Adipocyte (in vitro differentiated cells): Measurements from ENCODE around the gene GZF1.

Experiments used
- DNase-seq: peaks from one replicate; pipeline ENCODE4 v3.0.0-alpha.2; 2015; ENCODE audit warnings: low read depth
- H3K27me3 ChIP-seq: replicated peaks from 2 replicates; pipeline ENCODE4 v1.7.0; 2013; ENCODE audit warnings: mild to moderate bottlenecking, low read length, moderate library complexity; ENCODE audit not compliant: control insufficient read depth, insufficient read depth
- H3K36me3 ChIP-seq: 2 replicates; pipeline ENCODE4 v1.7.0; 2013; ENCODE audit warnings: low read length, mild to moderate bottlenecking, moderate library complexity; ENCODE audit not compliant: control insufficient read depth, insufficient read depth, severe bottlenecking
- H3K4me1 ChIP-seq: 2 replicates; pipeline ENCODE4 v1.7.0; 2013; ENCODE audit warnings: mild to moderate bottlenecking, low read length, moderate library complexity; ENCODE audit not compliant: control insufficient read depth, insufficient read depth
- H3K4me3 ChIP-seq: 2 replicates; pipeline ENCODE4 v1.7.0; 2013; ENCODE audit warnings: mild to moderate bottlenecking, low read length, moderate library complexity
- H3K9ac ChIP-seq: 2 replicates; pipeline ENCODE4 v1.7.0; 2013; ENCODE audit warnings: mild to moderate bottlenecking, low read length, moderate library complexity
- H3K9me3 ChIP-seq: 2 replicates; pipeline ENCODE4 v1.7.0; 2013; ENCODE audit warnings: mild to moderate bottlenecking, low read length, moderate library complexity; ENCODE audit not compliant: control insufficient read depth

GZF1 gene

GRCh38 chr20:23331450-23332350, 30.3 kb upstream of the GZF1 start:
- no peaks in the 10 kb centered on the region for H3K36me3 ChIP-seq
- no peaks in the 10 kb centered on the region for H3K4me1 ChIP-seq
- H3K4me3 ChIP-seq, result no peak overlapping the region
- no peak overlapping the region for H3K9ac ChIP-seq
- DNase-seq, result no peak
- H3K27me3 ChIP-seq, result no peaks in the 10 kb centered on the region
- no peaks in the 10 kb centered on the region for H3K9me3 ChIP-seq

GRCh38 chr20:23332467-23332866, 29.5 kb upstream of the GZF1 start:
- Histone ChIP-seq H3K4me3 (no peak overlapping the region), H3K9ac (no peak overlapping the region), H3K9me3 (no peaks in the 10 kb centered on the region), H3K4me1 (peaks cover 5% of the 10 kb centered on the region), H3K27me3 (no peaks in the 10 kb centered on the region), H3K36me3 (no peaks in the 10 kb centered on the region)
- DNase-seq, result no peak

- no peak for DNase-seq
- no peaks in the 10 kb centered on the region for H3K9me3 ChIP-seq
- H3K27me3 ChIP-seq, result no peaks in the 10 kb centered on the region
- no peak overlapping the region for H3K9ac ChIP-seq
- no peaks in the 10 kb centered on the region for H3K36me3 ChIP-seq
- peaks cover 5% of the 10 kb centered on the region for H3K4me1 ChIP-seq
- no peak overlapping the region for H3K4me3 ChIP-seq
Observed at GRCh38 chr20:23334111-23334510, 27.9 kb upstream of the GZF1 start.

- no peak overlapping the region for H3K4me3 ChIP-seq
- no peak overlapping the region for H3K9ac ChIP-seq
- no peak for DNase-seq
- H3K4me1 ChIP-seq, result peaks cover 5% of the 10 kb centered on the region
- no peaks in the 10 kb centered on the region for H3K27me3 ChIP-seq
- H3K36me3 ChIP-seq, result no peaks in the 10 kb centered on the region
- no peaks in the 10 kb centered on the region for H3K9me3 ChIP-seq
Observed at GRCh38 chr20:23335521-23335920, 26.5 kb upstream of the GZF1 start.

GRCh38 chr20:23336476-23336875, 25.5 kb upstream of the GZF1 start:
- no peak for DNase-seq
- peaks cover 5% of the 10 kb centered on the region for H3K4me1 ChIP-seq
- no peaks in the 10 kb centered on the region for H3K27me3 ChIP-seq
- no peak overlapping the region for H3K9ac ChIP-seq
- H3K9me3 ChIP-seq, result no peaks in the 10 kb centered on the region
- H3K36me3 ChIP-seq, result no peaks in the 10 kb centered on the region
- H3K4me3 ChIP-seq, result no peak overlapping the region

GRCh38 chr20:23337312-23337711, 24.7 kb upstream of the GZF1 start:
- Histone ChIP-seq H3K4me1 (peaks cover 5% of the 10 kb centered on the region), H3K4me3 (no peak overlapping the region), H3K36me3 (no peaks in the 10 kb centered on the region), H3K9me3 (no peaks in the 10 kb centered on the region), H3K27me3 (no peaks in the 10 kb centered on the region), H3K9ac (no peak overlapping the region)
- DNase-seq, result no peak

- no peaks in the 10 kb centered on the region for H3K36me3 ChIP-seq
- H3K4me1 ChIP-seq, result peaks cover 5% of the 10 kb centered on the region
- no peaks in the 10 kb centered on the region for H3K9me3 ChIP-seq
- no peak overlapping the region for H3K9ac ChIP-seq
- no peak for DNase-seq
- no peaks in the 10 kb centered on the region for H3K27me3 ChIP-seq
- H3K4me3 ChIP-seq, result no peak overlapping the region
Observed at GRCh38 chr20:23339986-23340385, 22.0 kb upstream of the GZF1 start.

GRCh38 chr20:23340524-23340923, 21.5 kb upstream of the GZF1 start:
- DNase-seq, result peak; percentile 83
- H3K27me3 ChIP-seq, result no peaks in the 10 kb centered on the region

GRCh38 chr20:23341073-23341472, 20.9 kb upstream of the GZF1 start:
- no peak overlapping the region for H3K4me3 ChIP-seq
- no peak overlapping the region for H3K9ac ChIP-seq
- no peak for DNase-seq
- no peaks in the 10 kb centered on the region for H3K9me3 ChIP-seq
- H3K4me1 ChIP-seq, result peaks cover 5% of the 10 kb centered on the region
- no peaks in the 10 kb centered on the region for H3K36me3 ChIP-seq
- H3K27me3 ChIP-seq, result no peaks in the 10 kb centered on the region

More at GRCh38 chr20:23340524-23340923, 21.5 kb upstream of the GZF1 start:
- Histone ChIP-seq H3K9ac (no peak overlapping the region), H3K4me3 (no peak overlapping the region), H3K4me1 (peaks cover 5% of the 10 kb centered on the region), H3K36me3 (no peaks in the 10 kb centered on the region), H3K9me3 (no peaks in the 10 kb centered on the region)

GRCh38 chr20:23343590-23343989, 18.4 kb upstream of the GZF1 start:
- H3K4me1 ChIP-seq, result peaks cover 9% of the 10 kb centered on the region
- no peak for DNase-seq
- H3K9ac ChIP-seq, result no peak overlapping the region
- H3K4me3 ChIP-seq, result no peak overlapping the region
- no peaks in the 10 kb centered on the region for H3K27me3 ChIP-seq
- H3K36me3 ChIP-seq, result no peaks in the 10 kb centered on the region
- H3K9me3 ChIP-seq, result no peaks in the 10 kb centered on the region

GRCh38 chr20:23344336-23344735, 17.6 kb upstream of the GZF1 start:
- peaks cover 14% of the 10 kb centered on the region for H3K4me1 ChIP-seq
- H3K27me3 ChIP-seq, result no peaks in the 10 kb centered on the region
- no peak overlapping the region for H3K9ac ChIP-seq
- no peaks in the 10 kb centered on the region for H3K9me3 ChIP-seq
- no peaks in the 10 kb centered on the region for H3K36me3 ChIP-seq
- DNase-seq, result no peak
- no peak overlapping the region for H3K4me3 ChIP-seq

- no peaks in the 10 kb centered on the region for H3K27me3 ChIP-seq
- no peak overlapping the region for H3K9ac ChIP-seq
- H3K4me3 ChIP-seq, result no peak overlapping the region
- H3K9me3 ChIP-seq, result no peaks in the 10 kb centered on the region
- no peaks in the 10 kb centered on the region for H3K36me3 ChIP-seq
- DNase-seq, result no peak
- peaks cover 15% of the 10 kb centered on the region for H3K4me1 ChIP-seq
Observed at GRCh38 chr20:23346002-23346401, 16.0 kb upstream of the GZF1 start.
